ENCODE data around the gene MUTYH. TPM values are rescaled to one million over a fixed set of nuclear protein-coding genes. Genes with fewer than 3 reads are reported as not detected.

The MUTYH gene
- total RNA-seq, 1 donor from 2014 or later: 48.2 TPM

- H3K36me3 ChIP-seq: no peaks in the 10 kb centered on the region
- H3K27me3 Mint-ChIP-seq (ENCODE audit: insufficient read depth, low read depth): peaks cover 6% of the 10 kb centered on the region
- H2AFZ ChIP-seq (replicated peaks): no peak overlapping the region
- H3K4me3 Mint-ChIP-seq: no peak overlapping the region
- peaks cover 7% of the 10 kb centered on the region for H3K36me3 Mint-ChIP-seq
- H3K9me3 Mint-ChIP-seq: no peaks in the 10 kb centered on the region
- no peak overlapping the region for H3K4me3 ChIP-seq
- no peak overlapping the region for H3K4me2 ChIP-seq
- H3K9ac ChIP-seq: no peak overlapping the region
- no peak overlapping the region for H3K27ac Mint-ChIP-seq
- no peaks in the 10 kb centered on the region for H3K9me3 ChIP-seq (ENCODE audit: low read depth)
- H3F3A ChIP-seq (ENCODE audit: low read depth): no peaks in the 10 kb centered on the region
- H3K27ac ChIP-seq: no peak overlapping the region
- H3K4me1 Mint-ChIP-seq: no peaks in the 10 kb centered on the region
- H3K27me3 ChIP-seq: no peaks in the 10 kb centered on the region
- no peaks in the 10 kb centered on the region for H3K4me1 ChIP-seq
- TF ChIP-seq EZH2 (IDR thresholded peaks at IDR 0.05): no peak
- TF ChIP-seq EZH2phosphoT487 (IDR thresholded peaks at IDR 0.05): no peak
- no peak for TF ChIP-seq CTCF (IDR thresholded peaks at IDR 0.05)
- no peaks in the 10 kb centered on the region for H4K20me1 ChIP-seq (ENCODE audit: low read depth)
- H3K79me2 ChIP-seq (ENCODE audit: low read depth): no peaks in the 10 kb centered on the region
- no peak for DNase-seq (ENCODE audit: low spot score)
Measured at GRCh38 chr1:45348020-45348419, 7.8 kb upstream of the MUTYH start.

- H3K36me3 Mint-ChIP-seq: peaks cover 17% of the 10 kb centered on the region
- Histone ChIP-seq H3K27ac (no peak overlapping the region), H3K4me2 (no peak overlapping the region), H4K20me1 (ENCODE audit: low read depth) (no peaks in the 10 kb centered on the region), H2AFZ (replicated peaks) (no peak overlapping the region), H3F3A (ENCODE audit: low read depth) (no peaks in the 10 kb centered on the region), H3K4me3 (no peak overlapping the region), H3K4me1 (no peaks in the 10 kb centered on the region), H3K79me2 (ENCODE audit: low read depth) (peaks cover 9% of the 10 kb centered on the region), H3K36me3 (no peaks in the 10 kb centered on the region), H3K9ac (no peak overlapping the region), H3K27me3 (no peaks in the 10 kb centered on the region), H3K9me3 (ENCODE audit: low read depth) (no peaks in the 10 kb centered on the region)
- peaks cover 6% of the 10 kb centered on the region for H3K27me3 Mint-ChIP-seq (ENCODE audit: insufficient read depth, low read depth)
- no peaks in the 10 kb centered on the region for H3K9me3 Mint-ChIP-seq
- TF ChIP-seq CTCF (IDR thresholded peaks at IDR 0.05) (no peak), EZH2phosphoT487 (IDR thresholded peaks at IDR 0.05) (no peak), EZH2 (IDR thresholded peaks at IDR 0.05) (no peak)
- no peak overlapping the region for H3K4me3 Mint-ChIP-seq
- no peak overlapping the region for H3K27ac Mint-ChIP-seq
- H3K4me1 Mint-ChIP-seq: peaks cover 5% of the 10 kb centered on the region
- DNase-seq (ENCODE audit: low spot score): no peak
Measured at GRCh38 chr1:45346473-45346872, 6.2 kb upstream of the MUTYH start.

GRCh38 chr1:45345014-45345413, 4.8 kb upstream of the MUTYH start:
- no peak overlapping the region for H3K4me3 Mint-ChIP-seq
- peaks cover 17% of the 10 kb centered on the region for H3K36me3 Mint-ChIP-seq
- peaks cover 21% of the 10 kb centered on the region for H3K79me2 ChIP-seq (ENCODE audit: low read depth)

More at GRCh38 chr1:45345014-45345413, 4.8 kb upstream of the MUTYH start:
- TF ChIP-seq EZH2 (IDR thresholded peaks at IDR 0.05) (no peak), EZH2phosphoT487 (IDR thresholded peaks at IDR 0.05) (no peak), CTCF (IDR thresholded peaks at IDR 0.05) (no peak)
- peaks cover 8% of the 10 kb centered on the region for H3F3A ChIP-seq (ENCODE audit: low read depth)
- no peak for DNase-seq (ENCODE audit: low spot score)
- no peak overlapping the region for H3K9ac ChIP-seq
- no peaks in the 10 kb centered on the region for H3K27me3 ChIP-seq
- no peaks in the 10 kb centered on the region for H3K36me3 ChIP-seq
- H3K4me1 Mint-ChIP-seq: peaks cover 9% of the 10 kb centered on the region
- H3K27ac Mint-ChIP-seq: no peak overlapping the region
- no peaks in the 10 kb centered on the region for H4K20me1 ChIP-seq (ENCODE audit: low read depth)
- peaks cover 9% of the 10 kb centered on the region for H3K4me1 ChIP-seq
- peaks cover 9% of the 10 kb centered on the region for H3K27me3 Mint-ChIP-seq (ENCODE audit: insufficient read depth, low read depth)
- no peak overlapping the region for H3K27ac ChIP-seq
- no peaks in the 10 kb centered on the region for H3K9me3 ChIP-seq (ENCODE audit: low read depth)
- H3K4me2 ChIP-seq: no peak overlapping the region
- H2AFZ ChIP-seq (replicated peaks): no peak overlapping the region
- H3K4me3 ChIP-seq: no peak overlapping the region
- H3K9me3 Mint-ChIP-seq: no peaks in the 10 kb centered on the region

All from neural progenitor cell (in vitro differentiated cells).